ENCODE results near the gene HDAC1. TPM values are rescaled to one million over a fixed set of nuclear protein-coding genes. Genes with fewer than 3 reads are reported as not detected.
"Not testable (repeated sequence)": the region's sequence is repeated elsewhere in the genome, so short reads cannot be mapped to it uniquely, and the experiment has no call there.

Gene HDAC1
- polyA plus RNA-seq, 3 donors: 73.8 to 95.0 (median 88.7) TPM

- Mint-ChIP-seq H3K4me3 (no peak overlapping the region), H3K27ac (no peak overlapping the region), H3K27me3 (ENCODE audit: low read depth in 3 of 3) (peaks cover 0 to 9% (median 2%) of the 10 kb centered on the region in 3 donors), H3K36me3 (no peaks in the 10 kb centered on the region), H3K4me1 (peaks cover 9% of the 10 kb centered on the region), H3K9me3 (no peaks in the 10 kb centered on the region)
- no peaks in the 10 kb centered on the region for H3K27me3 ChIP-seq (ENCODE audit: control insufficient read depth in 2 of 2, insufficient read depth in 2 of 2, low read length in 2 of 2)
- no peak overlapping the region for H2AFZ ChIP-seq (ENCODE audit: insufficient read depth, low read depth, low read length, poor library complexity, severe bottlenecking)
- no peaks in the 10 kb centered on the region for H3K79me2 ChIP-seq (ENCODE audit: insufficient read depth, low read length)
- WGBS (ENCODE audit: insufficient coverage): 80% methylated on average over 1 of the region's 9 CpGs
- no peak overlapping the region for H3K4me2 ChIP-seq (replicated peaks; ENCODE audit: extremely low read depth, low read length, poor library complexity, severe bottlenecking)
- intact Hi-C loops (cut with micrococcal nuclease): no loop called here
- H4K20me1 ChIP-seq (ENCODE audit: insufficient read depth, low read length): no peaks in the 10 kb centered on the region
- H3K4me1 ChIP-seq (ENCODE audit: control insufficient read depth in 1 of 2, insufficient read depth in 2 of 2, low read length in 2 of 2): peaks cover 6 to 9% of the 10 kb centered on the region in 2 donors
- H3K9ac ChIP-seq (ENCODE audit: insufficient read depth, low read length, poor library complexity, severe bottlenecking): no peak overlapping the region
- no peaks in the 10 kb centered on the region for H3K9me3 ChIP-seq (replicated peaks in 1 of 2; ENCODE audit: control insufficient read depth in 1 of 2, insufficient read depth in 1 of 2, low read length in 2 of 2)
- no peaks in the 10 kb centered on the region for H3K36me3 ChIP-seq (replicated peaks in 1 of 2; ENCODE audit: control insufficient read depth in 1 of 2, insufficient read depth in 2 of 2, low read length in 2 of 2)
- H3K4me3 ChIP-seq (replicated peaks in 1 of 3; ENCODE audit: low read depth in 2 of 3, low read length in 3 of 3): no peak overlapping the region
- no peak for TF ChIP-seq CTCF (IDR thresholded peaks at IDR 0.05)
- no peak for DNase-seq
- no peak overlapping the region for H3K27ac ChIP-seq (ENCODE audit: low read depth in 1 of 2, low read length in 2 of 2)
Observed at GRCh38 chr1:32256473-32257226, 35.2 kb upstream of the HDAC1 start.

- intact Hi-C loops (cut with micrococcal nuclease): no loop called here
- H3K9me3 Mint-ChIP-seq: no peaks in the 10 kb centered on the region
- H3K4me3 Mint-ChIP-seq: no peak overlapping the region
- no peak for TF ChIP-seq CTCF (IDR thresholded peaks at IDR 0.05)
- no peaks in the 10 kb centered on the region for H3K36me3 Mint-ChIP-seq
- Histone ChIP-seq H3K79me2 (ENCODE audit: insufficient read depth, low read length) (no peaks in the 10 kb centered on the region), H3K9ac (ENCODE audit: insufficient read depth, low read length, poor library complexity, severe bottlenecking) (no peak overlapping the region), H3K4me2 (replicated peaks; ENCODE audit: extremely low read depth, low read length, poor library complexity, severe bottlenecking) (no peak overlapping the region), H3K4me1 (ENCODE audit: control insufficient read depth in 1 of 2, insufficient read depth in 2 of 2, low read length in 2 of 2) (peaks cover under 1 to 4% of the 10 kb centered on the region in 2 donors), H3K27ac (ENCODE audit: low read depth in 1 of 2, low read length in 2 of 2) (no peak overlapping the region), H2AFZ (ENCODE audit: insufficient read depth, low read depth, low read length, poor library complexity, severe bottlenecking) (no peak overlapping the region), H3K36me3 (replicated peaks in 1 of 2; ENCODE audit: control insufficient read depth in 1 of 2, insufficient read depth in 2 of 2, low read length in 2 of 2) (no peaks in the 10 kb centered on the region), H3K9me3 (replicated peaks in 1 of 2; ENCODE audit: control insufficient read depth in 1 of 2, insufficient read depth in 1 of 2, low read length in 2 of 2) (no peaks in the 10 kb centered on the region), H3K4me3 (replicated peaks in 1 of 3; ENCODE audit: low read depth in 2 of 3, low read length in 3 of 3) (no peak overlapping the region), H3K27me3 (ENCODE audit: control insufficient read depth in 2 of 2, insufficient read depth in 2 of 2, low read length in 2 of 2) (no peaks in the 10 kb centered on the region), H4K20me1 (ENCODE audit: insufficient read depth, low read length) (no peaks in the 10 kb centered on the region)
- H3K4me1 Mint-ChIP-seq: peaks cover 3% of the 10 kb centered on the region
- no peak for DNase-seq
- 98% methylated on average over 4 of the region's 6 CpGs for WGBS (ENCODE audit: insufficient coverage)
- H3K27me3 Mint-ChIP-seq (ENCODE audit: low read depth in 3 of 3): peaks cover 0 to 9% (median 2%) of the 10 kb centered on the region in 3 donors
- H3K27ac Mint-ChIP-seq: no peak overlapping the region
Observed at GRCh38 chr1:32257227-32257508, 34.7 kb upstream of the HDAC1 start.

GRCh38 chr1:32263236-32263593 is 28.7 kb upstream of the HDAC1 start:
- H3K4me3 Mint-ChIP-seq: not testable (repeated sequence)

More at GRCh38 chr1:32263236-32263593, 28.7 kb upstream of the HDAC1 start:
- H3K9me3 ChIP-seq (replicated peaks in 1 of 2; ENCODE audit: control insufficient read depth in 1 of 2, insufficient read depth in 1 of 2, low read length in 2 of 2); intact Hi-C loops (cut with micrococcal nuclease); H2AFZ ChIP-seq (ENCODE audit: insufficient read depth, low read depth, low read length, poor library complexity, severe bottlenecking); H3K9ac ChIP-seq (ENCODE audit: insufficient read depth, low read length, poor library complexity, severe bottlenecking); H3K27ac ChIP-seq (ENCODE audit: low read depth in 1 of 2, low read length in 2 of 2); H3K27me3 Mint-ChIP-seq (ENCODE audit: low read depth in 3 of 3); H3K27me3 ChIP-seq (ENCODE audit: control insufficient read depth in 2 of 2, insufficient read depth in 2 of 2, low read length in 2 of 2); H3K9me3 Mint-ChIP-seq; H3K36me3 Mint-ChIP-seq; H3K36me3 ChIP-seq (replicated peaks in 1 of 2; ENCODE audit: control insufficient read depth in 1 of 2, insufficient read depth in 2 of 2, low read length in 2 of 2); H3K4me2 ChIP-seq (replicated peaks; ENCODE audit: extremely low read depth, low read length, poor library complexity, severe bottlenecking); H3K79me2 ChIP-seq (ENCODE audit: insufficient read depth, low read length); H4K20me1 ChIP-seq (ENCODE audit: insufficient read depth, low read length); DNase-seq; H3K4me3 ChIP-seq (replicated peaks in 1 of 3; ENCODE audit: low read depth in 2 of 3, low read length in 3 of 3): not testable (repeated sequence)
- Mint-ChIP-seq H3K4me1 (peaks cover 20% of the 10 kb centered on the region), H3K27ac (peak overlapping the region in 1 of 7 donors; percentile 18)
- peaks cover 11 to 14% of the 10 kb centered on the region in 2 donors for H3K4me1 ChIP-seq (ENCODE audit: control insufficient read depth in 1 of 2, insufficient read depth in 2 of 2, low read length in 2 of 2)
- WGBS (ENCODE audit: insufficient coverage): 100% methylated on average over 1 of the region's 4 CpGs

Data from CD14-positive monocyte (primary cell).